ENCODE measurements around the gene PDLIM7.

DNA sequence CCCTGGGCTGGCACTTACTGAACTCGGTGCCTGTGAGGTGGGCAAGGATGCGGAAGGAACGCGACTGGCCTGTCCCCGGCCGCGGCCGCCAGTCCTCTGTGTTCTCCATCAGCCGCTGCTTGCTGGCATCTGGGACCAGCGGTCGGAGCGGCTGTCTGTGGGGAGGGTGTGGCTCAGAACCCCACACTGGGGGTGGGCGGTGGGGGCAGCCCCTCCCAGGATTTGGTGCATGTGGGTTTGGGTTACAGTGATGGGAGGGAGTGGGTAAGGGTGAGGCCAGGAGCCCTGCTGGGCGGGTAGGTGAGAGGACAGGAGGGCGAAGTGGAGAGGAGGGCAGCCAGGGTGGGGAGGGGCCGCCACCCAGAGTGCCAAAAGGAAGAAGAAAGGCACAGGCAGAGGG lies 6.4 kb downstream of the PDLIM7 start:
- TF ChIP-seq POLR2AphosphoS5 (IDR thresholded peaks at IDR 0.05; ENCODE audit: low read depth, low read length): no peak
- TF ChIP-seq TAF1 (IDR thresholded peaks at IDR 0.05; ENCODE audit: borderline replicate concordance, insufficient read depth, low read length): no peak
- no peak for TF ChIP-seq SIN3A (IDR thresholded peaks at IDR 0.05; ENCODE audit: borderline replicate concordance, insufficient read depth, low read length)
- TF ChIP-seq, protein P1, sequence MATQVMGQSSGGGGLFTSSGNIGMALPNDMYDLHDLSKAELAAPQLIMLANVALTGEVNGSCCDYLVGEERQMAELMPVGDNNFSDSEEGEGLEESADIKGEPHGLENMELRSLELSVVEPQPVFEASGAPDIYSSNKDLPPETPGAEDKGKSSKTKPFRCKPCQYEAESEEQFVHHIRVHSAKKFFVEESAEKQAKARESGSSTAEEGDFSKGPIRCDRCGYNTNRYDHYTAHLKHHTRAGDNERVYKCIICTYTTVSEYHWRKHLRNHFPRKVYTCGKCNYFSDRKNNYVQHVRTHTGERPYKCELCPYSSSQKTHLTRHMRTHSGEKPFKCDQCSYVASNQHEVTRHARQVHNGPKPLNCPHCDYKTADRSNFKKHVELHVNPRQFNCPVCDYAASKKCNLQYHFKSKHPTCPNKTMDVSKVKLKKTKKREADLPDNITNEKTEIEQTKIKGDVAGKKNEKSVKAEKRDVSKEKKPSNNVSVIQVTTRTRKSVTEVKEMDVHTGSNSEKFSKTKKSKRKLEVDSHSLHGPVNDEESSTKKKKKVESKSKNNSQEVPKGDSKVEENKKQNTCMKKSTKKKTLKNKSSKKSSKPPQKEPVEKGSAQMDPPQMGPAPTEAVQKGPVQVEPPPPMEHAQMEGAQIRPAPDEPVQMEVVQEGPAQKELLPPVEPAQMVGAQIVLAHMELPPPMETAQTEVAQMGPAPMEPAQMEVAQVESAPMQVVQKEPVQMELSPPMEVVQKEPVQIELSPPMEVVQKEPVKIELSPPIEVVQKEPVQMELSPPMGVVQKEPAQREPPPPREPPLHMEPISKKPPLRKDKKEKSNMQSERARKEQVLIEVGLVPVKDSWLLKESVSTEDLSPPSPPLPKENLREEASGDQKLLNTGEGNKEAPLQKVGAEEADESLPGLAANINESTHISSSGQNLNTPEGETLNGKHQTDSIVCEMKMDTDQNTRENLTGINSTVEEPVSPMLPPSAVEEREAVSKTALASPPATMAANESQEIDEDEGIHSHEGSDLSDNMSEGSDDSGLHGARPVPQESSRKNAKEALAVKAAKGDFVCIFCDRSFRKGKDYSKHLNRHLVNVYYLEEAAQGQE (IDR thresholded peaks at IDR 0.05; ENCODE audit: insufficient read depth in 1 of 2, low read depth in 2 of 2, low read length in 2 of 2): no peak

Measured in PFSK-1 (cell line).